ENCODE measurements around the gene CHCHD6.

The CHCHD6 gene

GRCh38 chr3:126969586-126969985, 265.5 kb downstream of the CHCHD6 start:
- DNase-seq: no peak
- Mint-ChIP-seq H3K27me3 (peaks cover 20 to 36% of the 10 kb centered on the region in 2 donors), H3K27ac (no peak overlapping the region), H3K4me1 (peaks cover 19 to 23% of the 10 kb centered on the region in 2 donors), H3K36me3 (peaks cover 5 to 6% of the 10 kb centered on the region in 2 donors), H3K9me3 (peaks cover 7% of the 10 kb centered on the region in 2 donors), H3K4me3 (no peak overlapping the region)
- ATAC-seq (replicated peaks): no peak

- H3K27me3 Mint-ChIP-seq: peaks cover 15 to 42% of the 10 kb centered on the region in 2 donors
- DNase-seq (no peak), ATAC-seq (replicated peaks) (no peak)
- H3K9me3 Mint-ChIP-seq: peaks cover 12% of the 10 kb centered on the region in 2 donors
- H3K4me1 Mint-ChIP-seq: peaks cover 15 to 21% of the 10 kb centered on the region in 2 donors
- no peak overlapping the region for H3K27ac Mint-ChIP-seq
- peaks cover 8 to 10% of the 10 kb centered on the region in 2 donors for H3K36me3 Mint-ChIP-seq
- no peak overlapping the region for H3K4me3 Mint-ChIP-seq
These were observed 266.1 kb downstream of the CHCHD6 start for GRCh38 chr3:126970101-126970500.

- H3K27ac Mint-ChIP-seq: no peak overlapping the region
- ATAC-seq (replicated peaks): no peak
- peaks cover 12 to 15% of the 10 kb centered on the region in 2 donors for H3K9me3 Mint-ChIP-seq
- H3K4me3 Mint-ChIP-seq: no peak overlapping the region
- peaks cover 8 to 12% of the 10 kb centered on the region in 2 donors for H3K36me3 Mint-ChIP-seq
- DNase-seq: no peak
- peaks cover 15 to 21% of the 10 kb centered on the region in 2 donors for H3K4me1 Mint-ChIP-seq
- peaks cover 15 to 50% of the 10 kb centered on the region in 2 donors for H3K27me3 Mint-ChIP-seq
These were observed 266.9 kb downstream of the CHCHD6 start for GRCh38 chr3:126970921-126971320.

- peaks cover 15 to 21% of the 10 kb centered on the region in 2 donors for H3K4me1 Mint-ChIP-seq
- H3K27me3 Mint-ChIP-seq: peaks cover 15 to 49% of the 10 kb centered on the region in 2 donors
- peak overlapping the region in 1 of 2 donors; percentile 39 for H3K4me3 Mint-ChIP-seq
- H3K27ac Mint-ChIP-seq: peak overlapping the region; percentile 67
- peaks cover 12 to 15% of the 10 kb centered on the region in 2 donors for H3K9me3 Mint-ChIP-seq
- H3K36me3 Mint-ChIP-seq: peaks cover 8 to 12% of the 10 kb centered on the region in 2 donors
- peak; percentile 89 to 90 for ATAC-seq (replicated peaks)
- peak; percentile 66 for DNase-seq
These were observed 267.9 kb downstream of the CHCHD6 start for GRCh38 chr3:126971891-126972351.

DNA sequence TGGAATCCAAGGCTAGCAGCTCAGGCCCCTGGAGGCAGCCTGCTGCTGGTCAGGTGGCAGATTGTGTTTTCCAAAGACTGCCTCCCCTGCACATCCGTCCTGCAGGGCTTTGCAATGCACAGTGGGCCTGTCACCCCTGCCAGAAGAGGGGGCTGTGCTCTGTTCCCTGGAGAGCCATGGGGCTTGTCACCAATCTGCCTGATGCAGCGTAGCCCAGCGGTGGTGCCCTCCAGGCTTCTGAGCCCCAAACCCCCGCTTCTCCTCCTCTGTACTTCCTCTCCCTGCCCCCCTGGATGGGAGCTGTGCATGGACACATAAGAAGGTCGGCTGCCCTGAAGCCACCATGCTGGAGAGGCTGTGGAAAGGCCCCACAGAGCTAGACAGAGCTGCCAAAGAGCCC, 268.8 kb downstream of the CHCHD6 start:
- H3K9me3 Mint-ChIP-seq: peaks cover 12 to 15% of the 10 kb centered on the region in 2 donors
- H3K36me3 Mint-ChIP-seq: peaks cover 8 to 12% of the 10 kb centered on the region in 2 donors
- H3K4me1 Mint-ChIP-seq: peaks cover 15 to 22% of the 10 kb centered on the region in 2 donors
- H3K27me3 Mint-ChIP-seq: peaks cover 13 to 51% of the 10 kb centered on the region in 2 donors
- DNase-seq (no peak), ATAC-seq (replicated peaks) (no peak)
- H3K4me3 Mint-ChIP-seq: no peak overlapping the region
- H3K27ac Mint-ChIP-seq: no peak overlapping the region

DNA sequence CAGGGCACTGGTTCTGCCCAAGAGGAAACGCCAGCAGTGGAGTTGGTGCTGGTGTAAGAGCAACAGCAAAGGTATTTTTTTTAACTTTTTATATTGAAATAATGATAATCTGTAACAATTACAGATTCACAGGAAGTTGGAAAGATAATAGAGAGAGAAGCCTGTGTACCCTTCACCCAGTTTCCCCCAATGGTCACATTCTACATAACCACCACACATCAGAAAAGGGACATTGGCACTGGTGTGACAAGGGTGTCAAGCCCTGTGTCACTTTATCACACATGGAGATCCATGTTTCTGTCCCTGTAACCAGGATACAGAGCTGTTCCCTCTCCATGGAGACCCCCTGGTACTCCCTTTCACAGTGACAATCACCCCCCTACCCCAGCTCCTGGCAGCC, 269.8 kb downstream of the CHCHD6 start:
- no peak overlapping the region for H3K27ac Mint-ChIP-seq

GRCh38 chr3:126974756-126975155, 270.7 kb downstream of the CHCHD6 start:
- peaks cover 16 to 63% of the 10 kb centered on the region in 2 donors for H3K27me3 Mint-ChIP-seq
- ATAC-seq (replicated peaks) (no peak), DNase-seq (no peak)
- H3K27ac Mint-ChIP-seq: peak overlapping the region; percentile 32
- H3K9me3 Mint-ChIP-seq: peaks cover 12 to 15% of the 10 kb centered on the region in 2 donors
- H3K36me3 Mint-ChIP-seq: peaks cover 8 to 13% of the 10 kb centered on the region in 2 donors
- no peak overlapping the region for H3K4me3 Mint-ChIP-seq
- H3K4me1 Mint-ChIP-seq: peaks cover 21 to 25% of the 10 kb centered on the region in 2 donors

More for the DNA sequence above, 269.8 kb downstream of the CHCHD6 start:
- ATAC-seq (replicated peaks) (no peak), DNase-seq (no peak)
- Mint-ChIP-seq H3K4me3 (no peak overlapping the region), H3K4me1 (peaks cover 20 to 24% of the 10 kb centered on the region in 2 donors), H3K9me3 (peaks cover 12 to 15% of the 10 kb centered on the region in 2 donors), H3K36me3 (peaks cover 8 to 12% of the 10 kb centered on the region in 2 donors), H3K27me3 (peaks cover 22 to 61% of the 10 kb centered on the region in 2 donors)

DNA sequence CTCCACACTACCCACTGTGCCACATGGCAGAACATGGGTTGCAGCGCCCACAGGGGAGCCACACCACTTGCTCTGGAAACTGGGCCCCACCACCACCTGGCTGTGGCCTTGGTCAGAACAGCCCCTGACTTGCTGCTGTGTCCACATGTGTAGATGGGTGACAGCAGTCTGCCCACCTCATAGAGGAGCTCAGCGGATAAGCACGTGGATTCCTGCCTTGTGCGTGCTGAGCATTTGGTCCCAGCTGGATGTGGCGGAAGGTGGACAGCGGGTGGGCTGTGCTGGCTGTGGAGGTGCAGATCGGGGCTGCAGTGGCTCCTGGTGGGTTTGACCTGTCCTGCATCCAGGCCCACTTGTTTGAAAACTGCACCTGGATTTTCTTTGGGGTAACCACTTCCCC, 272.9 kb downstream of the CHCHD6 start:
- no peak for DNase-seq
- H3K9me3 Mint-ChIP-seq: peaks cover 12 to 15% of the 10 kb centered on the region in 2 donors
- ATAC-seq (replicated peaks): no peak
- H3K36me3 Mint-ChIP-seq: peaks cover 8 to 16% of the 10 kb centered on the region in 2 donors
- no peak overlapping the region for H3K27ac Mint-ChIP-seq
- peaks cover 20 to 66% of the 10 kb centered on the region in 2 donors for H3K27me3 Mint-ChIP-seq
- peaks cover 30 to 31% of the 10 kb centered on the region in 2 donors for H3K4me1 Mint-ChIP-seq
- no peak overlapping the region for H3K4me3 Mint-ChIP-seq

DNA sequence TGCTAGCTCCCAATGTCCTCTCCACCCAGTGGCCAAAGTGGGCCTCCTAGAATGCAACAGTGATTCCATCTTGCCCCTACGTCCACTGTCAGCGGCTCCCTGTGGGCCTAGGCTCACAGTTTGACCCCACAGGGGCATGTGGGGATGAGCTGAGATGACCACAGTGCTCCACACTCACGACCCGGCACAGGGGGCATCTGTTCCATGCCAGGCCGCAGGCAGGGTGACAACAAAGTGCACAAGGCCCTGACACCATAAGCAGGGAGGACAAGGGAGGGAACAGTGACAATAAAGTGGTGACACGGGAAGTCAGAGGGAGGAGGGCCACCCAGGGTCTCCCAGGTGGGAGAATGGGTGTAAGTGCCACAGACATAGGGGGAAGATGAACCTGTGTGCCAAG, 273.8 kb downstream of the CHCHD6 start:
- Mint-ChIP-seq H3K27me3 (peaks cover 20 to 66% of the 10 kb centered on the region in 2 donors), H3K4me1 (peaks cover 31 to 35% of the 10 kb centered on the region in 2 donors), H3K4me3 (no peak overlapping the region), H3K9me3 (peaks cover 12 to 15% of the 10 kb centered on the region in 2 donors), H3K27ac (no peak overlapping the region), H3K36me3 (peaks cover 8 to 16% of the 10 kb centered on the region in 2 donors)
- ATAC-seq (replicated peaks) (no peak), DNase-seq (no peak)

GRCh38 chr3:126978291-126978690, 274.3 kb downstream of the CHCHD6 start:
- H3K36me3 Mint-ChIP-seq: peaks cover 6 to 16% of the 10 kb centered on the region in 2 donors
- no peak overlapping the region for H3K27ac Mint-ChIP-seq
- H3K4me1 Mint-ChIP-seq: peaks cover 31 to 35% of the 10 kb centered on the region in 2 donors
- ATAC-seq (replicated peaks) (no peak), DNase-seq (no peak)
- H3K4me3 Mint-ChIP-seq: no peak overlapping the region
- peaks cover 20 to 64% of the 10 kb centered on the region in 2 donors for H3K27me3 Mint-ChIP-seq
- peaks cover 12 to 15% of the 10 kb centered on the region in 2 donors for H3K9me3 Mint-ChIP-seq

GRCh38 chr3:126979046-126979628, 275.1 kb downstream of the CHCHD6 start:
- Mint-ChIP-seq H3K36me3 (peaks cover 2 to 14% of the 10 kb centered on the region in 2 donors), H3K4me1 (peaks cover 31 to 35% of the 10 kb centered on the region in 2 donors), H3K27ac (no peak overlapping the region), H3K27me3 (peaks cover 20 to 56% of the 10 kb centered on the region in 2 donors), H3K9me3 (peaks cover 8 to 12% of the 10 kb centered on the region in 2 donors), H3K4me3 (no peak overlapping the region)
- no peak for ATAC-seq (replicated peaks)
- no peak for DNase-seq

DNA sequence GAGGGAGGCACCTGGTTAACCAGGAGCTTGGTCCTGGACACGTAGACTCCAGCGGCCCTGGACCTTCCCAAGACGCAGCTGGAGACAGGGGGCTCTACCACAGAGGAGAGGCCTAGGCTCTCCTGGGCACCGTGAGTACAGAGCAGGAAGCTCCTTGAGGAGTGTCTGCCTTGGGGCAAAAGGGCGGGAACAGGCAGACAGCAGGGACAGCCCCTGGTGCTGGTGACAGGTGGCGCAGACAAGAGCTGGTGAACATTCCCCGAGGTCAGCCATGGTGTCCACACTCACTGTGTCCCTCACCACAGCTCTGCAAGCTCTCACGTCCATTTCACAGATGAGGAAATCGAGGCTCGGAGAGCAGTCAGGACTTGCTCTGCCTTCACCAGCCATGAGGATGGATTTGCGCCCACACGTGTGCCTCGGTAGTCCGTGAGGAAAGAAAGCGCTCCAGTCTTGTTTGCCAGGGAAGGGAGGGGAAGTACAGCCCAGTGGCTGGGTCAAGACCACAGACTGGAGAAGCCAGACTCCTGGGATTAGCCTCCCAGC, 276.3 kb downstream of the CHCHD6 start:
- Mint-ChIP-seq H3K4me1 (peaks cover 33 to 43% of the 10 kb centered on the region in 2 donors), H3K27me3 (peaks cover 20 to 44% of the 10 kb centered on the region in 2 donors), H3K9me3 (no peaks in the 10 kb centered on the region), H3K4me3 (no peak overlapping the region), H3K27ac (peak overlapping the region; percentile 82), H3K36me3 (peaks cover 0 to 4% of the 10 kb centered on the region in 2 donors)
- DNase-seq: no peak
- ATAC-seq (replicated peaks): no peak

DNA sequence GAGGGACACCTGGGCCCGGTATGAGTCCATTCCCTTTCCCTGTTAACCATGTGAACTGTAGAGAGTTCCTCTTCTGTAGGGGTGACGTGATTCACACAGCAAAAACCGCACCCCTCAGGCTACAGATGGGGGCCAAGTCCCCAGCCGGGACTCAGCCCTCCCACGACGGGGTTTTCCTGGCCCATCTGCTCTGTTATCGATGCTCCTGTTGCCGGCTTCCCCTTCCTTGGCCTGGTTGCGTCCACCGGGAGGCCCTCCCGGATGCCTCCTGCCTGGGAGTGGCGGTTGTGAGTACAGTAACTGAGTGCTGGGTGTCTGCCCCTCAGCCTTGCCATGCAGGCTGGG, 278.1 kb downstream of the CHCHD6 start:
- ATAC-seq (replicated peaks): peak; percentile 77 to 84
- H3K27ac Mint-ChIP-seq: peak overlapping the region; percentile 97
- DNase-seq: peak; percentile 86
- H3K27me3 Mint-ChIP-seq: peaks cover 20 to 33% of the 10 kb centered on the region in 2 donors
- peak overlapping the region; percentile 83 to 86 for H3K4me3 Mint-ChIP-seq
- peaks cover 0 to 4% of the 10 kb centered on the region in 2 donors for H3K36me3 Mint-ChIP-seq
- no peaks in the 10 kb centered on the region for H3K9me3 Mint-ChIP-seq
- peaks cover 37 to 56% of the 10 kb centered on the region in 2 donors for H3K4me1 Mint-ChIP-seq

DNA sequence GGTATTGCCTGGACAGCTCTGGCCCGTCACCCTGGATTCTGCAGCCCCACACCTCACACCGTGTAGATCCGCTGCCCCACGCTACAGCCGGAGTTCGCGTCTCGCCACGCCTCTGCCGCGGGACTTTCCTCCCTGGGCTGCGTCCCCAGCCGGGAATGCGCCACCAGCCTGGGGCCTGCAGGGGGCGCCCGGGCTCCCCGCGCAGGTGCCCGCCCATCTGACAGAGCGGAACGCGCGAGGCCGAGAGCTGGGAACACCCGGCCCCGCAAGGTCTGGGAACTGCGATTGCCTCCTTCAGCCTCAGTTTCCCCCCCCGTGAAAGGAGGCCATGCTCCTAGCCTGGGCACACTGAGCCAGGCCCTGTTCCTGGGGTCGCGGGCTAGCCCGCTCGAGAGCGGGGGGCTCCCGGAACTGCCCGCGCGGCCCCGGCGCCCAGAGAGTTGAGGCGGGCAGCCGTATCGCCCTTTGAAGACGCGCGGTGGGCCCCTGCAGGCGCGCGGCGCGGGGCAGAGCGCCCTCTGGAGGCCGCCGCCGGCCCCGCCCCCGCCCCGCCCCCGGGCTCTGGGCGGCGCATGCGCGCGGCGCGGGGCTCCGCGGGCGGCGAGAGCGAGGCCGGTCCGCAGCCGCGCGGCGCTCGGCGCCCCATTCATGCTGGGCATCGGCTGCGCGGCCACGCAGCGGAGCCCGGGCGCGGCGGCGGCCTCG, 278.6 kb downstream of the CHCHD6 start, which contains the start of gene PLXNA1:
PLXNA1 (plus strand) TSS at position 645 of the 705 bp plus-strand sequence. CDS start 5,479 bp downstream, outside the sequence.
- peaks cover 0 to 7% of the 10 kb centered on the region in 2 donors for H3K36me3 Mint-ChIP-seq
- peaks cover 41 to 60% of the 10 kb centered on the region in 2 donors for H3K4me1 Mint-ChIP-seq
- H3K27me3 Mint-ChIP-seq: peaks cover 20 to 28% of the 10 kb centered on the region in 2 donors
- H3K9me3 Mint-ChIP-seq: no peaks in the 10 kb centered on the region
- H3K4me3 Mint-ChIP-seq: peak within 1 kb of the TSS; percentile 83 to 86
- H3K27ac Mint-ChIP-seq: peak within 1 kb of the TSS; percentile 97
- ATAC-seq (replicated peaks): peak; percentile 72 to 74
- DNase-seq: peak; percentile 90

Data from stimulated activated naive B cell treated with anti-CD40 and anti-IgM and Interleukin-4, amounts not matched to agents 10 μg/mL and 1 μg/mL and 100 μg/mL, for 72 hours (primary cell).